HEK293T (cell line): ENCODE measurements around the gene ANKH.

ENCODE experiments used
- CTCF ChIA-PET: fragments of 350-600 bp; formaldehyde crosslinking; extraction: SDS; loops from one replicate; lab custom pipeline; 2021; ENCODE audit warnings: antibody characterized with exemption, inconsistent platforms; lab: Yijun Ruan, JAX
- POLR2A ChIA-PET: fragments of 350-600 bp; formaldehyde crosslinking; extraction: SDS; loops from one replicate; lab custom pipeline; 2020; ENCODE audit warnings: antibody characterized with exemption, inconsistent platforms; lab: Yijun Ruan, JAX
- DNase-seq: peaks from one replicate; pipeline ENCODE4 v3.0.0; 2012; ENCODE audit warnings: mixed read lengths; ENCODE audit errors: extremely low spot score
- ARNT ChIP-seq: fragments of 450-650 bp; IDR thresholded peaks from 2 replicates; pipeline ENCODE4 v1.6.1; 2017; ENCODE audit warnings: mild to moderate bottlenecking
- BHLHE40 ChIP-seq: fragments of 450-650 bp; IDR thresholded peaks from 2 replicates; pipeline ENCODE4 v1.6.1; 2016; ENCODE audit warnings: mild to moderate bottlenecking, moderate library complexity, borderline replicate concordance
- CTBP1 ChIP-seq: fragments of 450-650 bp; IDR thresholded peaks from 2 replicates; pipeline ENCODE4 v1.6.1; 2016; ENCODE audit warnings: borderline replicate concordance
- ELF4 ChIP-seq: fragments of 450-650 bp; IDR thresholded peaks from 2 replicates; pipeline ENCODE4 v1.6.1; 2017; ENCODE audit warnings: antibody characterized with exemption
- FOXA1 ChIP-seq: fragments of 450-650 bp; IDR thresholded peaks from 2 replicates; pipeline ENCODE4 v1.6.1; 2016; ENCODE audit warnings: mild to moderate bottlenecking
- FOXK2 ChIP-seq: fragments of 450-650 bp; IDR thresholded peaks from 2 replicates; pipeline ENCODE4 v1.6.1; 2016; ENCODE audit warnings: mild to moderate bottlenecking
- FOXM1 ChIP-seq: fragments of 450-650 bp; IDR thresholded peaks from 2 replicates; pipeline ENCODE4 v1.6.1; 2017; ENCODE audit warnings: mild to moderate bottlenecking, borderline replicate concordance
- HDGF ChIP-seq: fragments of 450-650 bp; IDR thresholded peaks from 2 replicates; pipeline ENCODE4 v1.6.1; 2017; ENCODE audit warnings: antibody characterized with exemption, borderline replicate concordance
- L3MBTL2 ChIP-seq: fragments of 450-650 bp; conservative IDR thresholded peaks from 2 replicates; pipeline ENCODE4 v1.6.1; 2016; ENCODE audit warnings: mild to moderate bottlenecking
- LEF1 ChIP-seq: fragments of 450-650 bp; IDR thresholded peaks from 2 replicates; pipeline ENCODE4 v1.6.1; 2017; ENCODE audit warnings: mild to moderate bottlenecking, borderline replicate concordance
- NFRKB ChIP-seq: fragments of 450-650 bp; IDR thresholded peaks from 2 replicates; pipeline ENCODE4 v1.6.1; 2016; ENCODE audit warnings: mild to moderate bottlenecking, moderate library complexity
- PKNOX1 ChIP-seq: fragments of 450-650 bp; IDR thresholded peaks from 2 replicates; pipeline ENCODE4 v1.6.1; 2016
- SP1 ChIP-seq: fragments of 450-650 bp; IDR thresholded peaks from 2 replicates; pipeline ENCODE4 v1.6.1; 2017
- SUZ12 ChIP-seq: fragments of 450-650 bp; IDR thresholded peaks from 2 replicates; pipeline ENCODE4 v1.6.1; 2016; ENCODE audit warnings: mild to moderate bottlenecking
- TARDBP ChIP-seq: fragments of 450-650 bp; IDR thresholded peaks from 2 replicates; pipeline ENCODE4 v1.6.1; 2016
- ZNF384 ChIP-seq: fragments of 450-650 bp; IDR thresholded peaks from 2 replicates; pipeline ENCODE4 v1.6.1; 2016

The ANKH gene

GRCh38 chr5:14724633-14725032 is 146.9 kb downstream of the ANKH start:
- POLR2A ChIA-PET: no interaction called here
- no peak for DNase-seq
- CTCF ChIA-PET: interaction anchor here (0.9 kb wide), 1 partner anchor 194 kb away, joined by 3 read pairs; no protein-coding TSS in a partner anchor
- no peak for TF ChIP-seq ELF4
- no peak for TF ChIP-seq SP1
- TF ChIP-seq BHLHE40: no peak
- TF ChIP-seq L3MBTL2: no peak
- no peak for TF ChIP-seq NFRKB
- TF ChIP-seq FOXA1: no peak
- TF ChIP-seq CTBP1: no peak

GRCh38 chr5:14723701-14724132 is 147.9 kb downstream of the ANKH start:
- POLR2A ChIA-PET: no interaction called here
- CTCF ChIA-PET: no interaction called here
- DNase-seq: no peak
- no peak for TF ChIP-seq HDGF

GRCh38 chr5:14722923-14723322 is 148.7 kb downstream of the ANKH start:
- ChIA-PET CTCF (no interaction called here), POLR2A (no interaction called here)
- no peak for DNase-seq
- TF ChIP-seq SP1 (no peak), ARNT (no peak), L3MBTL2 (no peak), NFRKB (no peak), LEF1 (no peak), CTBP1 (no peak), ELF4 (no peak), PKNOX1 (no peak), ZNF384 (no peak), BHLHE40 (no peak), HDGF (no peak), FOXK2 (no peak), TARDBP (no peak), SUZ12 (no peak)

GRCh38 chr5:14721990-14722656 is 149.5 kb downstream of the ANKH start:
- no peak for TF ChIP-seq ARNT
- no peak for TF ChIP-seq HDGF
- no peak for TF ChIP-seq ZNF384
- no peak for TF ChIP-seq ELF4
- no peak for TF ChIP-seq SUZ12
- TF ChIP-seq BHLHE40: no peak
- TF ChIP-seq FOXA1: no peak
- TF ChIP-seq LEF1: no peak
- TF ChIP-seq TARDBP: no peak
- no peak for TF ChIP-seq FOXM1
- no peak for TF ChIP-seq CTBP1
- TF ChIP-seq L3MBTL2: no peak
- TF ChIP-seq FOXK2: no peak
- no peak for TF ChIP-seq SP1
- no peak for TF ChIP-seq PKNOX1
- no peak for TF ChIP-seq NFRKB
- ChIA-PET POLR2A (no interaction called here), CTCF (interaction anchor here (0.7 kb wide), 2 partner anchors 168 to 355 kb away, joined by 3 to 5 read pairs; no protein-coding TSS in a partner anchor)
- no peak for DNase-seq

- ChIA-PET POLR2A (no interaction called here), CTCF (interaction anchor here (2.4 kb wide), 1 partner anchor 284 kb away, joined by 5 read pairs; no protein-coding TSS in a partner anchor)
- no peak for DNase-seq
- TF ChIP-seq BHLHE40 (no peak), NFRKB (no peak), TARDBP (no peak), PKNOX1 (no peak), FOXK2 (no peak)
These were observed 151.2 kb downstream of the ANKH start for GRCh38 chr5:14720236-14720923.

GRCh38 chr5:14718778-14719177 is 152.8 kb downstream of the ANKH start:
- no peak for DNase-seq
- ChIA-PET CTCF (no interaction called here), POLR2A (no interaction called here)
- TF ChIP-seq PKNOX1 (no peak), FOXM1 (no peak), FOXK2 (no peak), LEF1 (no peak), BHLHE40 (no peak), ARNT (no peak), NFRKB (no peak), CTBP1 (no peak), TARDBP (no peak), ELF4 (no peak), HDGF (no peak), SUZ12 (no peak), FOXA1 (no peak), L3MBTL2 (no peak)
